Measurements from ENCODE around the gene NEMP2.

GRCh38 chr2:190470256-190470826 is 64.2 kb downstream of the NEMP2 start:
- TF ChIP-seq, protein P1, sequence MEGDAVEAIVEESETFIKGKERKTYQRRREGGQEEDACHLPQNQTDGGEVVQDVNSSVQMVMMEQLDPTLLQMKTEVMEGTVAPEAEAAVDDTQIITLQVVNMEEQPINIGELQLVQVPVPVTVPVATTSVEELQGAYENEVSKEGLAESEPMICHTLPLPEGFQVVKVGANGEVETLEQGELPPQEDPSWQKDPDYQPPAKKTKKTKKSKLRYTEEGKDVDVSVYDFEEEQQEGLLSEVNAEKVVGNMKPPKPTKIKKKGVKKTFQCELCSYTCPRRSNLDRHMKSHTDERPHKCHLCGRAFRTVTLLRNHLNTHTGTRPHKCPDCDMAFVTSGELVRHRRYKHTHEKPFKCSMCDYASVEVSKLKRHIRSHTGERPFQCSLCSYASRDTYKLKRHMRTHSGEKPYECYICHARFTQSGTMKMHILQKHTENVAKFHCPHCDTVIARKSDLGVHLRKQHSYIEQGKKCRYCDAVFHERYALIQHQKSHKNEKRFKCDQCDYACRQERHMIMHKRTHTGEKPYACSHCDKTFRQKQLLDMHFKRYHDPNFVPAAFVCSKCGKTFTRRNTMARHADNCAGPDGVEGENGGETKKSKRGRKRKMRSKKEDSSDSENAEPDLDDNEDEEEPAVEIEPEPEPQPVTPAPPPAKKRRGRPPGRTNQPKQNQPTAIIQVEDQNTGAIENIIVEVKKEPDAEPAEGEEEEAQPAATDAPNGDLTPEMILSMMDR (IDR thresholded peaks at IDR 0.05) = no peak
- TF ChIP-seq POLR2AphosphoS5 (IDR thresholded peaks at IDR 0.05) = no peak
